BLaER1 treated with 17β-estradiol and CSF1 and Interleukin-3, amounts not matched to agents 10 nM and 100 nM (cell line): ENCODE results near the gene AP1G1.

Experiments
- H3K27ac ChIP-seq, 11 experiments: shearing (Covaris generic); formaldehyde crosslinking; 2 replicates each; pipeline ENCODE4 v1.8.1; 2022
- H3K27me3 ChIP-seq, 11 experiments: shearing (Covaris generic); formaldehyde crosslinking; 2 replicates each; pipeline ENCODE4 v1.8.1; 2022
- H3K36me3 ChIP-seq, 11 experiments: shearing (Covaris generic); formaldehyde crosslinking; 2 replicates each; pipeline ENCODE4 v1.8.1; 2022
- H3K4me1 ChIP-seq, 10 experiments: shearing (Covaris generic); formaldehyde crosslinking; 2 replicates each; pipeline ENCODE4 v1.8.1; 2022
- H3K4me2 ChIP-seq, 11 experiments: shearing (Covaris generic); formaldehyde crosslinking; 2 replicates each; pipeline ENCODE4 v1.8.1; 2022
- H3K4me3 ChIP-seq, 10 experiments: shearing (Covaris generic); formaldehyde crosslinking; 2 replicates each; pipeline ENCODE4 v1.8.1; 2022
- H3K9ac ChIP-seq, 11 experiments: shearing (Covaris generic); formaldehyde crosslinking; 2 replicates each; pipeline ENCODE4 v1.8.1; 2022
- H3K9me3 ChIP-seq, 11 experiments: shearing (Covaris generic); formaldehyde crosslinking; replicated peaks in 1 of 11; 2 replicates each; pipeline ENCODE4 v1.8.1; 2022
- H4K20me1 ChIP-seq, 11 experiments: shearing (Covaris generic); formaldehyde crosslinking; 2 replicates each; pipeline ENCODE4 v1.8.1; 2022
- Cebpa-rat ChIP-seq, 11 experiments: shearing (Covaris generic); IDR thresholded peaks; 2 replicates each; pipeline ENCODE4 v1.8.1; 2022

AP1G1 gene

DNA sequence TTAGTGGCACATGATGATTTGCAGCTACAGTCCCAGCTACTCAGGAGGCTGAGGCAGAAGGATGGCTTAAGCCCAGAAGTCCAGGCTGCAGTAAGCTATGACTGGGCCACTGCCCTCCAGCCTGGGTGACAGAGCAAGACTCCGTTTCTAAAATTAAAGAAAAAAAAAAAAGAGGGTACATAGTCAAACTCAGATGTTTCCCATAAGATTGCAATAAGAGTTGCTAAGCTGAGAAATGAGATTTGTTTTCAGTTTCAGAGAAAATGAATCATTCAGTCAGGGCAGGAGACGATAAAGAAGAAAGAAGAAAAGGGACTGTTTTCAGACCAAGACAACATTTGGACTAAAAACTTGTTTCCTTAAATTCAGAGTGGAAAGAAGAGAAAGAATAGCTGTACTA is 54.0 kb downstream of the AP1G1 start:
- Histone ChIP-seq H3K4me1 (no peaks in the 10 kb centered on the region), H3K4me3 (no peak overlapping the region), H3K9me3 (no peaks in the 10 kb centered on the region), H3K27ac (no peak overlapping the region), H3K4me2 (no peak overlapping the region), H3K36me3 (peaks cover 86 to 100% (median 98%) of the 10 kb centered on the region in 11 experiments), H4K20me1 (peaks cover 0 to 20% (median 0%) of the 10 kb centered on the region in 11 experiments; a peak in 6 of 22 replicates), H3K9ac (no peak overlapping the region), H3K27me3 (no peaks in the 10 kb centered on the region)
- no peak for TF ChIP-seq Cebpa-rat (IDR thresholded peaks at IDR 0.05)

DNA sequence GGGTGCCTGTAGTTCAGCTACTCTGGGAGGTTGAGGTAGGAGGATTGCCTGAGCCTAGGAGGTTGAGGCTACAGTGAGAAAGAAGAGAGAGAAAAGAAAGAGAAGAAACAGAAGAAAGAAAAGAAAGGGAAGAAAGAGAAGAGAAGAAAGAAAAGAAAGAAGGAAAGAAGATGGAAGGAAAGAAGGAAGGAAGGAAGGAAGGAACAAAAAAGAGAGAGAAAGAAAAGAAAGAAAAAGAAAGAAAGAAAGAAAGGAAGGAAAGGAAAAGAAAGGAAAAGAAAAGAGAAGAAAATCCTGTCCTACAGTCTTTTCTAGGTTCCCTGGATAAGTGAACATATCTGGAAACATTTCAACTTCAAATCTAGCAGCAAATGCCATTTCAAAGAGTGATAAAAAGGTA is 54.5 kb downstream of the AP1G1 start:
- no peak overlapping the region for H3K9ac ChIP-seq
- no peak overlapping the region for H3K4me3 ChIP-seq
- no peak overlapping the region for H3K27ac ChIP-seq
- TF ChIP-seq Cebpa-rat (IDR thresholded peaks at IDR 0.05) = no peak
- H3K36me3 ChIP-seq = peaks cover 86 to 100% (median 98%) of the 10 kb centered on the region in 11 experiments
- H3K4me2 ChIP-seq = no peak overlapping the region
- H4K20me1 ChIP-seq = peaks cover 0 to 20% (median 0%) of the 10 kb centered on the region in 11 experiments; a peak in 6 of 22 replicates
- H3K27me3 ChIP-seq = no peaks in the 10 kb centered on the region
- no peaks in the 10 kb centered on the region for H3K4me1 ChIP-seq
- no peaks in the 10 kb centered on the region for H3K9me3 ChIP-seq

DNA sequence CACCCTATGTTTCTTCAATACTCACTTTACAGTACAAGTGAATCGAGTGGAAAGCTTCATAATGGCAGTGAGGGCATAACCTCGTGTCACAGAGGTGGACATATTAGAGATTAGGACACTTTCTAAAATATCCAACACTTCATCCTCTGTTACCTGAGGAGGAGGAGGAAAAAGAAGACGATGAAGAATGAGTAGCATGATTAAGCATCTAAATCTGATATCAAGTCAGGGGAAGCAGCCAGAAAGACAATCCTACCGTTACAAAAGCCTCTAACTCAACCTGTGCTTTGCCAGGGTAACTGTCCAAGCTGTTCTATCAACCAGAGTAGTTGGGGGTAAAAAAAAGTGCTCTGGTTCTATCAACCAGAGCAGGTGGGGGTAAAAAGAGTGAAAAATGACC is 60.4 kb downstream of the AP1G1 start:
- TF ChIP-seq Cebpa-rat (IDR thresholded peaks at IDR 0.05) = no peak
- no peak overlapping the region for H3K27ac ChIP-seq

DNA sequence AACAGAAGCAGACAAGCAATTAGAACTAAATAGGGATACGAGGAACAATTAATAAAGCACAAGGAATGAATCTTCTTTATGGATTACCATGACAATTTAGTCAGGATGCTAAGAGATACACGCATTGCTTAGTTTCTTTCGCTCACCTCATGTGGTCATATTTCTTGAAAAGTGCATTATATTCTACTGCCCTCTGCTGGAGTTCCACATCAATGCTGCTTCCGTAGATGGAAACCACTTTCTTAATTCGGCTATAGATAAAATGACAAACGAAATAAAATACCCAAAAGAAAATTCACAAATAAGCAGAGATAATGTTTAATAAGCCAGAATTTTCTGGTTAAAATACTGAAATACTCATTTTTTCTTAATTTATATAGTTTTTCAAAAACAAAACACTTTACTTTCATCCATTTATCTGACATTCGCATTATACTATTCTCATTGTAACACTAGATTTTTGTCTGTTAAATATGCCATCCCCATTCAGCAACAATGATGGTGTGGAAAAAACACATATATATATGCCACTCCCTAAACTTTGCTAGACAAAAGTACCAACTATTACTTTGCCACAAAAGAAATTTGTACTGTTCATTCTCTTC is 62.1 kb downstream of the AP1G1 start:
- H4K20me1 ChIP-seq = peaks cover 0 to 18% (median 3%) of the 10 kb centered on the region in 11 experiments; a peak in 2 of 22 replicates
- no peaks in the 10 kb centered on the region for H3K27me3 ChIP-seq
- no peak overlapping the region for H3K9ac ChIP-seq
- no peaks in the 10 kb centered on the region for H3K9me3 ChIP-seq
- no peak for TF ChIP-seq Cebpa-rat (IDR thresholded peaks at IDR 0.05)
- H3K4me2 ChIP-seq = no peak overlapping the region
- peaks cover 91 to 100% (median 98%) of the 10 kb centered on the region in 11 experiments for H3K36me3 ChIP-seq
- H3K4me1 ChIP-seq = no peaks in the 10 kb centered on the region
- H3K27ac ChIP-seq = no peak overlapping the region
- no peak overlapping the region for H3K4me3 ChIP-seq

More for the DNA sequence above, 60.4 kb downstream of the AP1G1 start:
- H3K27me3 ChIP-seq = no peaks in the 10 kb centered on the region
- no peak overlapping the region for H3K4me3 ChIP-seq
- peaks cover 0 to 23% (median 4%) of the 10 kb centered on the region in 11 experiments; a peak in 2 of 22 replicates for H4K20me1 ChIP-seq
- no peaks in the 10 kb centered on the region for H3K4me1 ChIP-seq
- H3K36me3 ChIP-seq = peaks cover 82 to 100% (median 98%) of the 10 kb centered on the region in 11 experiments
- H3K9ac ChIP-seq = no peak overlapping the region; a peak in 1 of 22 replicates
- no peaks in the 10 kb centered on the region for H3K9me3 ChIP-seq
- no peak overlapping the region for H3K4me2 ChIP-seq

DNA sequence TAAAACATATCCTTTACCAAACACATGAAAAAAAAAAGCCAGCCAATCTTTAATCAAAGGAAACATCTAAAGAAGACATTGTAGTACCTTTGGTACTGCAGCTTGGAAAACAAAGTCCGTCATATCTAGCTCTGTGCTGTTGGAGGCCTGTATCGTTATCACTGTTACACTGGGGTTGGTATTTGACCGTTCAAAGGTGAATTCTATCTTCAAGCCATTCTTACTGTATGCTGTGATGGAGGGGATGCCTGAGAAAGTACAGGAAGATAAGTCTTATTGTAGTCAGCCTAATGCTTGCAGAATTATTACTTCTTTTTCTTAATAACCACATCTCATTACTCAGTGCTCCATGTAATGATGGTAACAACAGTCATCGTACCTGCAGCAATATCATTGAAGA is 69.8 kb downstream of the AP1G1 start:
- Histone ChIP-seq H3K4me3 (no peak overlapping the region), H3K27me3 (no peaks in the 10 kb centered on the region), H3K9me3 (no peaks in the 10 kb centered on the region), H3K4me1 (no peaks in the 10 kb centered on the region), H3K9ac (no peak overlapping the region), H3K36me3 (peaks cover 89 to 99% (median 96%) of the 10 kb centered on the region in 11 experiments), H4K20me1 (peaks cover 0 to 23% (median 6%) of the 10 kb centered on the region in 11 experiments; a peak in 4 of 22 replicates), H3K4me2 (no peak overlapping the region), H3K27ac (no peak overlapping the region)
- TF ChIP-seq Cebpa-rat (IDR thresholded peaks at IDR 0.05) = no peak

DNA sequence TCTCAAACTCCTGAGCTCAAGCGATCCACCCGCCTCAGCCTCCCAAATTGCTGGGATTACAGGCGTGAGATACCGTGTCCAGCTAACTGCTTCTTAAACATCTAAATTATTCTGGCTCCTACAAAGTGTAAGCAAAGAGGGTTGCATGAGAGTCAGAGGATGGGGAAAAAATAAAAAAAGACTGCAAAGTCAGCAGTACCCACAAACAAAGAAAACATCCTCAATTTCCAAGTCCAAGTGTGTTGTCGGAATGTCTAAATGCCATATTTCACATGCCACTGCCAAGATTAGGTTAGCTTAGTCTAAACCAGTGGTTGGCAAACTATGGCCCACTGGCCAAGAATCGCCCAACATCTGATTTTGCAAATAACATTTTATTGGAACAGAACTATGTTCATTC is 71.1 kb downstream of the AP1G1 start:
- Histone ChIP-seq H3K36me3 (peaks cover 89 to 99% (median 96%) of the 10 kb centered on the region in 11 experiments), H3K27ac (no peak overlapping the region), H3K4me2 (no peak overlapping the region), H3K4me3 (no peak overlapping the region), H3K4me1 (no peaks in the 10 kb centered on the region), H3K9ac (no peak overlapping the region), H4K20me1 (peaks cover 0 to 23% (median 6%) of the 10 kb centered on the region in 11 experiments; a peak in 4 of 22 replicates), H3K27me3 (no peaks in the 10 kb centered on the region), H3K9me3 (no peaks in the 10 kb centered on the region)
- TF ChIP-seq Cebpa-rat (IDR thresholded peaks at IDR 0.05) = no peak

DNA sequence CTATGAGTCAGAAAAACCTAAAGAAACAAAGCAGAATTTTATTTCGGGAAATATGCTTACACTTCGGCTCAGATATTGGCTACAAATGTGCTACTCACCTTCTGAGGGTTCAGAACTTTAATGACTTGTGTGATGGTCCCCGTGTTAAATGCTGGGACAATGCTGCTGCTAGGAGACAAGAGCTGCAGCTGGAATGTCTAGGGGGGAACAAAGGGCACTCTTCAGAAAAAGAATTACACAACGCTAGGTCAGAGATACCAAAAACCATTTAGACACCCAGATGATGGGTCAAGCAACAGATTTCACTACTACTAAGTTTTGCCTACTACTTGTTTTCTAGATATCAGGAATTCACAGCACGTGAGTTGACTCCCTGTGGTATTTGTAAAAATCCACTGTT is 74.1 kb downstream of the AP1G1 start:
- Histone ChIP-seq H3K4me3 (no peak overlapping the region), H3K4me2 (no peak overlapping the region), H3K36me3 (peaks cover 89 to 99% (median 96%) of the 10 kb centered on the region in 11 experiments), H3K9me3 (no peaks in the 10 kb centered on the region), H3K27ac (no peak overlapping the region), H3K9ac (no peak overlapping the region), H3K27me3 (no peaks in the 10 kb centered on the region), H4K20me1 (peaks cover 0 to 20% (median 6%) of the 10 kb centered on the region in 11 experiments; a peak in 5 of 22 replicates), H3K4me1 (0 out of 20 replicates have a peak, but pooled peaks cover 0 to 2% (median 0%) of the 10 kb centered on the region in 10 experiments)
- no peak for TF ChIP-seq Cebpa-rat (IDR thresholded peaks at IDR 0.05)

DNA sequence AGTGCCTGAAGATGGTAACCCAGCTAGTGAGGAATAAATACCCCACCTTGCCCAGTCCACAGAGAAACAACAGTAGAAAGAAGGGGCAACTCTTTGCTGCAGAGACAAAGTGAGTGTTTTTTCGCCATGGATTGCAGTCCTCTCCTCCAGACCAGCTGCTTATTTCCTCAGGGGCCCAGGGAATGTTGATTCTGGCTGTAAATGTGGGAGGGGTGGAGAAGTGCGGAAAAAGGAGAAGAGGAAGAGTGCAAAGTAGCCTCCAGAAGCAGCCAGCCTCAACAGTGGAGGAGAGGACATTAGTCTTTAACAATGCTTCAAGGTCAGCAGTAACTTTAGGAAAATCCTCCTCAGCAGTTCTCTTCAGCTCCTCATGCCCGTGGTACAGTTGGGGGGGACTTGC is 76.0 kb downstream of the AP1G1 start:
- TF ChIP-seq Cebpa-rat (IDR thresholded peaks at IDR 0.05) = no peak
- H3K9me3 ChIP-seq = no peaks in the 10 kb centered on the region
- H3K9ac ChIP-seq = no peak overlapping the region
- H3K27ac ChIP-seq = no peak overlapping the region
- H3K4me3 ChIP-seq = no peak overlapping the region
- H4K20me1 ChIP-seq = peaks cover 0 to 26% (median 10%) of the 10 kb centered on the region in 11 experiments; a peak in 5 of 22 replicates
- H3K4me1 ChIP-seq = peaks cover 10 to 21% (median 12%) of the 10 kb centered on the region in 10 experiments; a peak in 18 of 20 replicates
- no peaks in the 10 kb centered on the region for H3K27me3 ChIP-seq
- peaks cover 70 to 84% (median 78%) of the 10 kb centered on the region in 11 experiments for H3K36me3 ChIP-seq
- H3K4me2 ChIP-seq = no peak overlapping the region

DNA sequence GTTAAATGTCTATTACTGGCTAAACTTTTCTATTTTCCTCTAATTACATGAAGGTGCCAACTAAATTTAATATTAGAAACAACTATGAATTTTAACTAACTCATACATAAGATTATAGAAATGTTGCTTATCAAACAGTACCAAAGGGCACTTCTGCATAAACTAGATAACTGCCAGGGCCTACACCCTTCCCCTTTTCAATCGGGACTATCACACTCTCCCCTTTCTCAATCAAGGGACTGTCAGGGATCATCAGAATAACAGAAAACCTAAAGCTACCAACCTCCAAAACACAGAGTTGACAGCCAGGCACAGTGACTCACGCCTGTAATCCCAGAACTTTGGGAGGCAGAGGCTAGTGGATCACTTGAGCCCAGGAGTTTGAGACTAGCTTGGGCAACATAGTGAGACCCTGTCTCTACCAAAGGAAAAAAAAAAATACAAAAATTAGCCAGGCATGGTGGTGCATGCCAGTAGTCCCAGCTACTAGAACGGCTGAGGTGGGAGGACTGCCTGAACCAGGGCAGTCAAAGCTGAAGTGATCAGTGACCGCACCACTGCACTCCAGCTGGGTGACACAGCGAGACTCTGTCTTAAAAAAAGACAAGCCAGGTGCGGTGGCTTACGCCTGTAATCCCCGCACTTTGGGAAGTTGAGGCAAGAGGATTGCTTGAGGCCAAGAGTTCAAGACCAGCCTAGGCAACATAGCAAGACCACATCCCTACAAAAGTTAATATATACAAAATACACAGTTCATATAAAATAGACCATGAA is 80.9 kb downstream of the AP1G1 start:
- TF ChIP-seq Cebpa-rat (IDR thresholded peaks at IDR 0.05) = no peak
- Histone ChIP-seq H3K9ac (peak overlapping the region in 1 of 11 experiments; percentile 9; a peak in 1 of 22 replicates), H3K4me1 (peaks cover 29 to 46% (median 36%) of the 10 kb centered on the region in 10 experiments), H3K4me2 (peak overlapping the region; percentile 7 to 84 (median 59); a peak in 18 of 22 replicates), H3K9me3 (no peaks in the 10 kb centered on the region), H3K27me3 (peaks cover 6 to 18% (median 17%) of the 10 kb centered on the region in 11 experiments; a peak in 21 of 22 replicates), H3K27ac (peak overlapping the region in 5 of 11 experiments; percentile 12 to 65 (median 31); a peak in 8 of 22 replicates), H3K4me3 (no peak overlapping the region), H4K20me1 (peaks cover 2 to 33% (median 14%) of the 10 kb centered on the region in 11 experiments; a peak in 13 of 22 replicates), H3K36me3 (peaks cover 28 to 39% (median 33%) of the 10 kb centered on the region in 11 experiments)
